OCI-LY1 (cell line): ENCODE data around the gene SSH3.

ENCODE experiments used
- H2AFZ ChIP-seq: fragments of 200-600 bp; sonication (generic), shearing (Covaris generic); 2 replicates; pipeline ENCODE4 v1.6.0; 2014; ENCODE audit warnings: antibody characterized with exemption, mild to moderate bottlenecking, low read length
- H3F3A ChIP-seq: fragments of 200-600 bp; sonication (generic), shearing (Covaris generic); 2 replicates; pipeline ENCODE4 v1.6.0; 2014; ENCODE audit warnings: mild to moderate bottlenecking, antibody characterized with exemption, low read length, moderate library complexity; ENCODE audit not compliant: insufficient read depth
- H3K27ac ChIP-seq: fragments of 200-600 bp; sonication (generic); 2 replicates; pipeline ENCODE4 v1.5.1; 2014; ENCODE audit warnings: low read length, mixed run types, mild to moderate bottlenecking, low read depth; ENCODE audit not compliant: poor library complexity, severe bottlenecking
- H3K27me3 ChIP-seq: fragments of 200-600 bp; sonication (generic); 2 replicates; pipeline ENCODE4 v1.6.0; 2014; ENCODE audit warnings: antibody characterized with exemption, mild to moderate bottlenecking, low read length, moderate library complexity; ENCODE audit not compliant: insufficient read depth
- H3K36me3 ChIP-seq: fragments of 200-600 bp; sonication (generic); 2 replicates; pipeline ENCODE4 v1.6.1; 2014; ENCODE audit warnings: mild to moderate bottlenecking, antibody characterized with exemption, low read length, moderate library complexity, mixed read lengths; ENCODE audit not compliant: insufficient read depth
- H3K4me1 ChIP-seq: fragments of 200-600 bp; sonication (generic); 2 replicates; pipeline ENCODE4 v1.5.1; 2014; ENCODE audit warnings: mild to moderate bottlenecking, low read length, moderate library complexity; ENCODE audit not compliant: insufficient read depth, severe bottlenecking
- H3K4me2 ChIP-seq: fragments of 200-600 bp; sonication (generic), shearing (Covaris generic); 2 replicates; pipeline ENCODE4 v1.6.1; 2014; ENCODE audit warnings: low read length
- H3K4me3 ChIP-seq: fragments of 200-600 bp; sonication (generic); 2 replicates; pipeline ENCODE4 v1.5.1; 2014; ENCODE audit warnings: low read length, low read depth, mild to moderate bottlenecking, mixed read lengths; ENCODE audit not compliant: poor library complexity, severe bottlenecking
- H3K79me2 ChIP-seq: fragments of 200-600 bp; shearing (Covaris generic); 2 replicates; pipeline ENCODE4 v1.6.1; 2016; ENCODE audit warnings: mixed run types, low read length, mixed read lengths; ENCODE audit not compliant: insufficient read depth
- H3K9ac ChIP-seq: fragments of 200-600 bp; sonication (generic), shearing (Covaris generic); 2 replicates; pipeline ENCODE4 v1.6.1; 2014; ENCODE audit warnings: mild to moderate bottlenecking, low read length, mixed read lengths
- H3K9me2 ChIP-seq: fragments of 200-600 bp; sonication (generic), shearing (Covaris generic); 2 replicates; pipeline ENCODE4 v1.6.1; 2014; ENCODE audit warnings: low read depth, mild to moderate bottlenecking, low read length, mixed read lengths
- H3K9me3 ChIP-seq: fragments of 200-600 bp; shearing (Covaris generic); 2 replicates; pipeline ENCODE4 v1.6.1; 2014; ENCODE audit warnings: low read length, mixed read lengths
- H4K20me1 ChIP-seq: fragments of 200-600 bp; sonication (generic), shearing (Covaris generic); 2 replicates; pipeline ENCODE4 v1.6.0; 2016; ENCODE audit warnings: mild to moderate bottlenecking, low read length; ENCODE audit not compliant: insufficient read depth
- CTCF ChIP-seq: fragments of 200-600 bp; sonication (generic), shearing (Covaris generic); IDR thresholded peaks from 2 replicates; pipeline ENCODE4 v1.5.1; 2017; ENCODE audit warnings: mild to moderate bottlenecking, antibody characterized with exemption, low read length, moderate library complexity, mixed read lengths
- EZH2 ChIP-seq: fragments of 200-600 bp; sonication (generic), shearing (Covaris generic); IDR thresholded peaks from 2 replicates; pipeline ENCODE4 v1.8.0; 2017; ENCODE audit warnings: borderline replicate concordance, mixed run types, mild to moderate bottlenecking, antibody characterized with exemption, low read length, moderate library complexity, mixed read lengths

Gene SSH3

GRCh38 chr11:67302571-67303131, 679 bp upstream of the SSH3 start:
- no peak overlapping the region for H2AFZ ChIP-seq
- H3K9me3 ChIP-seq: no peaks in the 10 kb centered on the region
- H3K36me3 ChIP-seq: peaks cover 50% of the 10 kb centered on the region
- TF ChIP-seq EZH2: no peak
- TF ChIP-seq CTCF: no peak
- H3K9me2 ChIP-seq: no peaks in the 10 kb centered on the region
- no peaks in the 10 kb centered on the region for H3K79me2 ChIP-seq
- H3F3A ChIP-seq: no peaks in the 10 kb centered on the region
- no peak overlapping the region for H3K4me3 ChIP-seq
- no peak overlapping the region for H3K9ac ChIP-seq
- H3K4me2 ChIP-seq: no peak overlapping the region
- H3K27ac ChIP-seq: no peak overlapping the region
- no peaks in the 10 kb centered on the region for H4K20me1 ChIP-seq
- no peaks in the 10 kb centered on the region for H3K27me3 ChIP-seq
- no peaks in the 10 kb centered on the region for H3K4me1 ChIP-seq

- Histone ChIP-seq H4K20me1 (no peaks in the 10 kb centered on the region), H3F3A (no peaks in the 10 kb centered on the region), H2AFZ (no peak overlapping the region), H3K4me3 (no peak overlapping the region), H3K79me2 (no peaks in the 10 kb centered on the region), H3K9ac (no peak overlapping the region), H3K4me2 (no peak overlapping the region), H3K9me2 (no peaks in the 10 kb centered on the region), H3K27ac (no peak overlapping the region), H3K27me3 (no peaks in the 10 kb centered on the region), H3K36me3 (peaks cover 39% of the 10 kb centered on the region), H3K9me3 (no peaks in the 10 kb centered on the region), H3K4me1 (no peaks in the 10 kb centered on the region)
- no peak for TF ChIP-seq CTCF
- TF ChIP-seq EZH2: no peak
These were observed 593 bp downstream of the SSH3 start for GRCh38 chr11:67303835-67304411.

- no peaks in the 10 kb centered on the region for H3K79me2 ChIP-seq
- H3F3A ChIP-seq: no peaks in the 10 kb centered on the region
- H3K9me2 ChIP-seq: no peaks in the 10 kb centered on the region
- no peaks in the 10 kb centered on the region for H3K9me3 ChIP-seq
- no peak overlapping the region for H2AFZ ChIP-seq
- no peak overlapping the region for H3K27ac ChIP-seq
- H3K36me3 ChIP-seq: peaks cover 32% of the 10 kb centered on the region
- H4K20me1 ChIP-seq: no peaks in the 10 kb centered on the region
- TF ChIP-seq EZH2: no peak
- no peak for TF ChIP-seq CTCF
- H3K4me2 ChIP-seq: no peak overlapping the region
- H3K4me3 ChIP-seq: no peak overlapping the region
- H3K27me3 ChIP-seq: no peaks in the 10 kb centered on the region
- H3K9ac ChIP-seq: no peak overlapping the region
- no peaks in the 10 kb centered on the region for H3K4me1 ChIP-seq
These were observed 1.3 kb downstream of the SSH3 start for GRCh38 chr11:67304511-67305113.
